Measurements from ENCODE around the gene SMARCE1. TPM values are rescaled to one million over a fixed set of nuclear protein-coding genes. Genes with fewer than 3 reads are reported as not detected.

Gene SMARCE1
- total RNA-seq, 4 donors from 2014 or later, result 46.7 to 133 (median 71.6) TPM

DNA sequence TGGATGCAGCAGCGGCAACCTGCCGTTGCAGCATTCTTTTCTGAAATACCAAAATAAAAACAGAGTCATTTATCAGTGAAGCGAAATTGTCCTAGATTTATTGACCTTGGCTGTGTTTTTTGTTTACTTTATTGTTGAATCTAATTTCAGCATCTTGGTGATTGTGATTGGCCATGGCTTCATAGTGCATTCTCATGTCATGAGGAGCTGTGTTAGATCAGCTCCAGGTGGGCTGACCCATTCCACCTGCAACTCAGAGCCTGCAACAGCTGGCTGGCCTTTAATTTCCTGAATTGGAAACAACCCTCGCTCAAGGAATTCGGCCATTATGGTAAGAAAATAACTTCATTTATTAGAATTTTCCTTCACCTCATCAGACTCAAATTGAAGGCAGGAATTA is 39.5 kb upstream of the SMARCE1 start:
- TF ChIP-seq POLR2A (IDR thresholded peaks at IDR 0.05), result no peak
- TF ChIP-seq, protein P1, sequence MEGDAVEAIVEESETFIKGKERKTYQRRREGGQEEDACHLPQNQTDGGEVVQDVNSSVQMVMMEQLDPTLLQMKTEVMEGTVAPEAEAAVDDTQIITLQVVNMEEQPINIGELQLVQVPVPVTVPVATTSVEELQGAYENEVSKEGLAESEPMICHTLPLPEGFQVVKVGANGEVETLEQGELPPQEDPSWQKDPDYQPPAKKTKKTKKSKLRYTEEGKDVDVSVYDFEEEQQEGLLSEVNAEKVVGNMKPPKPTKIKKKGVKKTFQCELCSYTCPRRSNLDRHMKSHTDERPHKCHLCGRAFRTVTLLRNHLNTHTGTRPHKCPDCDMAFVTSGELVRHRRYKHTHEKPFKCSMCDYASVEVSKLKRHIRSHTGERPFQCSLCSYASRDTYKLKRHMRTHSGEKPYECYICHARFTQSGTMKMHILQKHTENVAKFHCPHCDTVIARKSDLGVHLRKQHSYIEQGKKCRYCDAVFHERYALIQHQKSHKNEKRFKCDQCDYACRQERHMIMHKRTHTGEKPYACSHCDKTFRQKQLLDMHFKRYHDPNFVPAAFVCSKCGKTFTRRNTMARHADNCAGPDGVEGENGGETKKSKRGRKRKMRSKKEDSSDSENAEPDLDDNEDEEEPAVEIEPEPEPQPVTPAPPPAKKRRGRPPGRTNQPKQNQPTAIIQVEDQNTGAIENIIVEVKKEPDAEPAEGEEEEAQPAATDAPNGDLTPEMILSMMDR (IDR thresholded peaks at IDR 0.05), result no peak
- no peak overlapping the region for H3K4me3 ChIP-seq
- H3K4me1 ChIP-seq, result no peaks in the 10 kb centered on the region
- H3K9me3 ChIP-seq, result no peaks in the 10 kb centered on the region
- no peaks in the 10 kb centered on the region for H3K36me3 ChIP-seq
- DNase-seq, result no peak
- no peak overlapping the region for H3K27ac ChIP-seq
- H3K27me3 ChIP-seq, result no peaks in the 10 kb centered on the region

DNA sequence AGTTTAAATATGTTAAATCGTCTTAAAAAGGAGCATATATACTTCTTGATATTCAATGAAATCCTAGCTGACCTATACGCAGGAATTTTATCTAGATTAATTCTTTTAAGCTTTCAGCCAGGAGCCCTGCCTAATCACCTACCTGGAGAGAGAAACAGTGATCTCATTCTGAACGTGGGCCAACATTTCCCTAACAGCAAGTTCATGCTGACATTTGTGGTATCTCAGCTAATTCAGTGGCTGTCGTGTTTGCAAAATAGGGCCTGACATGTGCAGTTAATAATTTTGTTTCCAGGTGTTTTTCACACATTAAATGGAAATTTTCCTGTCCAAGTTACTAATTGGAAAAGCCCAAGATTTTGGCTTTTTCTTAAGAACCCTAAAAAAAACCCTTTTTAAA is 38.6 kb upstream of the SMARCE1 start:
- H3K27me3 ChIP-seq, result no peaks in the 10 kb centered on the region
- no peaks in the 10 kb centered on the region for H3K9me3 ChIP-seq
- no peak for DNase-seq
- H3K4me1 ChIP-seq, result no peaks in the 10 kb centered on the region
- H3K36me3 ChIP-seq, result no peaks in the 10 kb centered on the region
- H3K27ac ChIP-seq, result no peak overlapping the region
- TF ChIP-seq, protein P1 (IDR thresholded peaks at IDR 0.05), result no peak
- TF ChIP-seq POLR2A (IDR thresholded peaks at IDR 0.05), result no peak
- H3K4me3 ChIP-seq, result no peak overlapping the region

DNA sequence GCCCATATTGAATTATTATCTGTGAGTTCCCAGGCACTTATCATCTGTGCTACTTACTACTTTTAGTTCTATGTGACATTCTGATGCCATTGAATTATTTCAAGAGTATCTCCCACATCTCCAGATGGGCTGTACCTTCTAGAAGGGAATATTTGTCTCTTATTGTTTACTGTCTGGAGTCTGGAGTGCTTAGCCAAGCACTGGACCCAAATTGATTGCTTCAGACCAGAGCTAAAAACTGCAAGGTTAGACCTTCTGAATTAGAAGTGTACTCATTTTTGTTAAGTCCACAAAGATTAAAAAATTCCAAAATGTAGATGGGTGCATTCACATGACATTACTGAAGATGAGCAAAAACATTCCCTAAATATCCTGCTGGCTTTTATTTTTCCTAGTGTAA is 33.4 kb upstream of the SMARCE1 start:
- H3K27me3 ChIP-seq, result no peaks in the 10 kb centered on the region
- H3K36me3 ChIP-seq, result no peaks in the 10 kb centered on the region
- H3K4me3 ChIP-seq, result no peak overlapping the region
- no peaks in the 10 kb centered on the region for H3K9me3 ChIP-seq
- DNase-seq, result no peak
- no peak overlapping the region for H3K27ac ChIP-seq
- TF ChIP-seq, protein P1 (IDR thresholded peaks at IDR 0.05), result no peak
- TF ChIP-seq POLR2A (IDR thresholded peaks at IDR 0.05), result no peak
- H3K4me1 ChIP-seq, result no peaks in the 10 kb centered on the region

DNA sequence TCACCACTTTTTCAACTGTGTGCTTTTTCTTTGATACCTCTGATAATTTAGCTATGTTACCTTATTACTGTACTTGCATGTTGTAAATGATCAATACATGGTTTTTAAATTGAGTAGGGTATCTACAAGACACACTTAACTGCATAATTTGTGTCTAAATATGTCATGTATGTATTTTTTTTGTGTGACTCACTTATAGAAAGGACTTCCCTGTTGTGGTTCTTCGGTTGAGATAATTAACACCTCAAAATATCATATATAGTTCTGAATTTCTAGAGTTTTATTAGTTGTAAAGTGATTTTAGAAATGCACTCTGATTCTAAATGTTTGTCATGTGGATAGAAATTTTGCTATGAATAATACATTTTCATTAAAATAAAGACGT is 31.9 kb upstream of the SMARCE1 start:
- Histone ChIP-seq H3K36me3 (no peaks in the 10 kb centered on the region), H3K4me1 (no peaks in the 10 kb centered on the region), H3K27me3 (no peaks in the 10 kb centered on the region), H3K27ac (no peak overlapping the region), H3K4me3 (no peak overlapping the region), H3K9me3 (no peaks in the 10 kb centered on the region)
- TF ChIP-seq, protein P1 (IDR thresholded peaks at IDR 0.05), result no peak
- no peak for TF ChIP-seq POLR2A (IDR thresholded peaks at IDR 0.05)
- DNase-seq, result no peak

DNA sequence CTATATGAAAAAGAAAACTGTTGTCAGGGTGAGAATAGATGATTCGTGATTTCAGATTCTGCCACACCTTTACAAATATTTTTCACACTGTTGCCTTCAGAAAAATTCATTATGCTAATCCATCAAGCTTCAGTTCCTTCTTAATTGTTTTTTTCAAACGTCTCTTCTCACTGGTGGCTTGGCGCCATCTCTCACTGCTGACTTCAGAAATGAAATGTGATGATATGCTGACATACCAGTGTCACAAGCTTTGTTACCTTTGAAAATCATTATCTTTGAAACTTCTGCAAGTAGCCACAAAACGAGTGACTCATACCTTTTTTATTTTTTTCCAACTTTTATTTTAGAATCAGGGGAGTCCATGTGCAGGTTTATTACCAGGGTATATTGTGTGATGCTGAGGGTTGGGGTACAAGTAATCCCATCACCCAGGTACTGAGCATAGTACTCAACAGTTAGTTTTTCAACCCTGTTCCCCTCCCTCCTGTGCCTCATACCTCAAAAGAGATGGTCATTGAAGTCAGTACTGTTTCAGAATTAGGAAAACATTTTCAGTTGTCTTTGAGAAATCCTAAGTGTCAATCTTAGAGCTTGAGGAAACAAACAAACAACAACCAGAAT is 31.4 kb upstream of the SMARCE1 start:
- Histone ChIP-seq H3K9me3 (no peaks in the 10 kb centered on the region), H3K4me1 (no peaks in the 10 kb centered on the region), H3K27ac (no peak overlapping the region), H3K36me3 (no peaks in the 10 kb centered on the region), H3K4me3 (no peak overlapping the region), H3K27me3 (no peaks in the 10 kb centered on the region)
- no peak for TF ChIP-seq POLR2A (IDR thresholded peaks at IDR 0.05)
- TF ChIP-seq, protein P1 (IDR thresholded peaks at IDR 0.05), result no peak
- no peak for DNase-seq

DNA sequence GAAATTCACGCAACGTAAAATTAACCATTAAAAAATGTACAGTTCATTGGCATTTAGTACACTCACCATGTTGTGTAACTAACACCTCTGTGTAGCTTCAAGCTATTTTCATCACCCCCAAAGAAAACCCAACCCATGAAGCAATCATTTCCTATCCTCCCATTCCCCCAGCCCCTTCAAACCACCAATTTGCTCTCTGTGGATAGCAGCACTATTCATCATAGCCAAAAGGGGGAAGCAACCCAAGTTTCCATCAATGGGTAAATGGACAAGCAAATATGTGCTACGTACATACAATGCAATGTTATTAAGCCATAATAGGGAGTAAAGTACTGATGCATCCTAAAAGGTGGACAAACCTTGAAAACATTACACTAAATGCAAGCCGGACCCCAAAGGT is 28.3 kb upstream of the SMARCE1 start:
- Histone ChIP-seq H3K27ac (no peak overlapping the region), H3K9me3 (no peaks in the 10 kb centered on the region), H3K4me1 (no peaks in the 10 kb centered on the region), H3K27me3 (no peaks in the 10 kb centered on the region), H3K36me3 (no peaks in the 10 kb centered on the region), H3K4me3 (no peak overlapping the region)
- no peak for TF ChIP-seq POLR2A (IDR thresholded peaks at IDR 0.05)
- no peak for DNase-seq

Measured in Peyer's patch (tissue), 4 donors.